Measurements from ENCODE around the gene MAGEE2.

DNA sequence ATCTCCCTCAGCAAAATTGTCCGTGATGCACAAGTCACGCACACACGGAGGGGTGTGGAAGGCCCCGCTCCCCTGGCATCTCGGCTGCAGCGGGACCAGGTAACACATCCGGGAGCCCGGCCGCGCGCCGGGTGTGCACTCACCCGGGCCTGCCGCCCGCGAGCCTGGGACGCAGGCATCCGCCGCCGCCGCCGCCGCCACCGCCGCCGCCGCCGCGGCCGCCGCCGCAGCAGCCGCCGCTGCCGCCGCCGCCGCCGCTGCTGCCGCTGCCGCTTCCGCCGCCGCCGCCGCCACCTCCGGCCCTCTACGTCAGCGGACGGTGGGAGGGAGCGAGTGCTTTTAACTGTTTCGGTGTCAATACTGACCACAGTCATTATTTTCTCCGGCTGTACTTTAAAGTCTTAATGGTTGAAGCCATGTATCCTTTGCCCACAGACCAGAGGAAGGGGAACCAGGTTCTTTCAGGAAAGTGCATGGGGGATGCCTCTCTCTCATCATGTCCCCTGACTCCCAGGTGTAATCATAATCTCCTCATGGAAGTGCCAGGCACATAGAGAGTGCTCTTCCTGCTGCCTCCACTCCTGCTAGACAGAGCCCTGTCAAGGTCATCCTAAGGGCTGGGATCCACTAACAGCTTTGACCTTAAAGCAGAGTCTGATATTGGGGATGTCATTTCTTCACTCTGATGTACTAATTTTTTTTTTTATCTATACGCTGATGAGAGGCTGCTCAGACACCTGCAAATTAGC lies 38.0 kb downstream of the MAGEE2 start:
- TF ChIP-seq, protein P1, sequence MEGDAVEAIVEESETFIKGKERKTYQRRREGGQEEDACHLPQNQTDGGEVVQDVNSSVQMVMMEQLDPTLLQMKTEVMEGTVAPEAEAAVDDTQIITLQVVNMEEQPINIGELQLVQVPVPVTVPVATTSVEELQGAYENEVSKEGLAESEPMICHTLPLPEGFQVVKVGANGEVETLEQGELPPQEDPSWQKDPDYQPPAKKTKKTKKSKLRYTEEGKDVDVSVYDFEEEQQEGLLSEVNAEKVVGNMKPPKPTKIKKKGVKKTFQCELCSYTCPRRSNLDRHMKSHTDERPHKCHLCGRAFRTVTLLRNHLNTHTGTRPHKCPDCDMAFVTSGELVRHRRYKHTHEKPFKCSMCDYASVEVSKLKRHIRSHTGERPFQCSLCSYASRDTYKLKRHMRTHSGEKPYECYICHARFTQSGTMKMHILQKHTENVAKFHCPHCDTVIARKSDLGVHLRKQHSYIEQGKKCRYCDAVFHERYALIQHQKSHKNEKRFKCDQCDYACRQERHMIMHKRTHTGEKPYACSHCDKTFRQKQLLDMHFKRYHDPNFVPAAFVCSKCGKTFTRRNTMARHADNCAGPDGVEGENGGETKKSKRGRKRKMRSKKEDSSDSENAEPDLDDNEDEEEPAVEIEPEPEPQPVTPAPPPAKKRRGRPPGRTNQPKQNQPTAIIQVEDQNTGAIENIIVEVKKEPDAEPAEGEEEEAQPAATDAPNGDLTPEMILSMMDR (conservative IDR thresholded peaks at IDR 0.05; ENCODE audit: low read depth in 2 of 2): no peak
- TF ChIP-seq, protein P2, sequence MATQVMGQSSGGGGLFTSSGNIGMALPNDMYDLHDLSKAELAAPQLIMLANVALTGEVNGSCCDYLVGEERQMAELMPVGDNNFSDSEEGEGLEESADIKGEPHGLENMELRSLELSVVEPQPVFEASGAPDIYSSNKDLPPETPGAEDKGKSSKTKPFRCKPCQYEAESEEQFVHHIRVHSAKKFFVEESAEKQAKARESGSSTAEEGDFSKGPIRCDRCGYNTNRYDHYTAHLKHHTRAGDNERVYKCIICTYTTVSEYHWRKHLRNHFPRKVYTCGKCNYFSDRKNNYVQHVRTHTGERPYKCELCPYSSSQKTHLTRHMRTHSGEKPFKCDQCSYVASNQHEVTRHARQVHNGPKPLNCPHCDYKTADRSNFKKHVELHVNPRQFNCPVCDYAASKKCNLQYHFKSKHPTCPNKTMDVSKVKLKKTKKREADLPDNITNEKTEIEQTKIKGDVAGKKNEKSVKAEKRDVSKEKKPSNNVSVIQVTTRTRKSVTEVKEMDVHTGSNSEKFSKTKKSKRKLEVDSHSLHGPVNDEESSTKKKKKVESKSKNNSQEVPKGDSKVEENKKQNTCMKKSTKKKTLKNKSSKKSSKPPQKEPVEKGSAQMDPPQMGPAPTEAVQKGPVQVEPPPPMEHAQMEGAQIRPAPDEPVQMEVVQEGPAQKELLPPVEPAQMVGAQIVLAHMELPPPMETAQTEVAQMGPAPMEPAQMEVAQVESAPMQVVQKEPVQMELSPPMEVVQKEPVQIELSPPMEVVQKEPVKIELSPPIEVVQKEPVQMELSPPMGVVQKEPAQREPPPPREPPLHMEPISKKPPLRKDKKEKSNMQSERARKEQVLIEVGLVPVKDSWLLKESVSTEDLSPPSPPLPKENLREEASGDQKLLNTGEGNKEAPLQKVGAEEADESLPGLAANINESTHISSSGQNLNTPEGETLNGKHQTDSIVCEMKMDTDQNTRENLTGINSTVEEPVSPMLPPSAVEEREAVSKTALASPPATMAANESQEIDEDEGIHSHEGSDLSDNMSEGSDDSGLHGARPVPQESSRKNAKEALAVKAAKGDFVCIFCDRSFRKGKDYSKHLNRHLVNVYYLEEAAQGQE (IDR thresholded peaks at IDR 0.05; ENCODE audit: unreplicated experiment): no peak
- TF ChIP-seq EZH2 (IDR thresholded peaks at IDR 0.05; ENCODE audit: low read depth, unreplicated experiment): no peak
- TF ChIP-seq EZH2phosphoT487 (IDR thresholded peaks at IDR 0.05; ENCODE audit: unreplicated experiment): no peak
- no peak for TF ChIP-seq POLR2AphosphoS5 (IDR thresholded peaks at IDR 0.05; ENCODE audit: low read depth)
- TF ChIP-seq NANOG (IDR thresholded peaks at IDR 0.05; ENCODE audit: borderline replicate concordance): no peak
- TF ChIP-seq CREB1 (CRISPR knock-in tag; IDR thresholded peaks at IDR 0.05; ENCODE audit: low read depth): no peak
- no peak for TF ChIP-seq STAT1 (IDR thresholded peaks at IDR 0.05; ENCODE audit: unreplicated experiment)
